Measurements from ENCODE around the gene STT3A. TPM values are rescaled to one million over a fixed set of nuclear protein-coding genes. Genes with fewer than 3 reads are reported as not detected.
A peak's percentile ranks its signal among the peaks of the same experiment; 100 is the strongest.

Gene STT3A
- 216 and 236 TPM in 2 replicates for total RNA-seq
- polyA plus RNA-seq: 316 and 362 TPM in 2 replicates
- polyA plus RNA-seq (2011; cell fraction: cytosol; rRNA removed): 155 and 204 TPM in 2 replicates
- polyA plus RNA-seq (2011; cell fraction: nucleus; rRNA removed): 173 and 181 TPM in 2 replicates
- polyA plus RNA-seq (2012): 237 and 256 TPM in 2 replicates
- polyA minus RNA-seq: 1,347 and 1,527 TPM in 2 replicates
- 124 TPM for polyA minus RNA-seq (2011; cell fraction: cytosol; rRNA and poly(A)+ RNA removed)
- polyA minus RNA-seq (2011; cell fraction: nucleus; rRNA and poly(A)+ RNA removed): 241 and 437 TPM in 2 replicates
- percentile 91 among the genes with signal in this experiment for Bru-seq, nascent RNA
- percentile 95 among the genes with signal in this experiment for BruChase-seq, experiment 1, labeled RNA remaining after a 6-hour chase
- percentile 91 among the genes with signal in this experiment for BruChase-seq, experiment 2, labeled RNA remaining after a 2-hour chase
- long read RNA-seq, full-length matches to known transcripts: 238 of 350 reads
- long read RNA-seq, partial matches to known transcripts: 83 of 350 reads
- long read RNA-seq, other reads (novel, unspliced or antisense): 29 of 350 reads

- dilution Hi-C loops (cut with MboI; ENCODE audit: extremely low pct_ligation_motif_present, low sequenced_read_pairs): no loop called here
- Histone ChIP-seq H3K27me3 (ENCODE audit: control insufficient read depth in 2 of 2, insufficient read depth in 2 of 2, low read length in 2 of 2) (no peaks in the 10 kb centered on the region), H3K4me2 (ENCODE audit: insufficient read depth, low read length) (peak within 1 kb of the TSS; percentile 95), H3K79me2 (ENCODE audit: control insufficient read depth, insufficient read depth, low read length) (peaks cover 44% of the 10 kb centered on the region), H4K20me1 (replicated peaks; ENCODE audit: control insufficient read depth, extremely low read depth, insufficient read depth, low read length) (no peaks in the 10 kb centered on the region), H3K9me3 (replicated peaks; ENCODE audit: control insufficient read depth, insufficient read depth, low read length) (no peaks in the 10 kb centered on the region), H2AFZ (ENCODE audit: low read depth, low read length) (peak within 1 kb of the TSS; percentile 38), H3K9me1 (replicated peaks; ENCODE audit: control insufficient read depth, extremely low read depth, insufficient read depth, low read length) (no peaks in the 10 kb centered on the region), H3K4me3 (replicated peaks in 1 of 3; ENCODE audit: insufficient read depth in 1 of 3, low read depth in 1 of 3, low read length in 3 of 3) (peak within 1 kb of the TSS; percentile 63 to 96 (median 79)), H3K27ac (ENCODE audit: insufficient read depth, low read depth, low read length) (peak within 1 kb of the TSS; percentile 79), H3K36me3 (ENCODE audit: control insufficient read depth in 2 of 2, extremely low read depth in 1 of 2, insufficient read depth in 2 of 2, low read length in 2 of 2) (peaks cover 2 to 4% of the 10 kb centered on the region in 2 experiments), H3K9ac (replicated peaks; ENCODE audit: extremely low read depth, insufficient read depth, low read length) (peak within 1 kb of the TSS; percentile 93), H3K4me1 (ENCODE audit: control insufficient read depth, extremely low read depth, insufficient read depth, low read length) (peaks cover 17% of the 10 kb centered on the region)
- peak; percentile 100 for DNase-seq (ENCODE audit: low read depth, low spot score)
- CTCF ChIA-PET: interaction anchor here (0.6 to 1.5 kb wide), 6 partner anchors 10 to 282 kb away, joined by 3 to 6 read pairs (median 3); partner anchors contain the start of gene EI24
- no TSS peak for BruUV-seq (replicated peaks)
- peak; percentile 97 for FAIRE-seq
- TF ChIP-seq EZH2 (IDR thresholded peaks at IDR 0.05; ENCODE audit: borderline replicate concordance, low read depth, low read length, severe bottlenecking): no peak
- peak; percentile 60 for TF ChIP-seq MYC (IDR thresholded peaks at IDR 0.05; ENCODE audit: low read depth, low read length)
- TF ChIP-seq GATA2 (IDR thresholded peaks at IDR 0.05; ENCODE audit: insufficient read depth, insufficient read length, low read depth, low read length): no peak
- TF ChIP-seq JUN (IDR thresholded peaks at IDR 0.05; ENCODE audit: borderline replicate concordance, insufficient read depth, insufficient read length, low read depth): no peak
- TF ChIP-seq POLR2A (IDR thresholded peaks at IDR 0.05; ENCODE audit: low read depth, low read length): peak; percentile 92
- TF ChIP-seq FOS (IDR thresholded peaks at IDR 0.05; ENCODE audit: borderline replicate concordance, insufficient read depth, low read length): peak; percentile 16
- TF ChIP-seq CTCF (IDR thresholded peaks at IDR 0.05; ENCODE audit: extremely low read depth in 1 of 2, insufficient read depth in 1 of 2, low read depth in 1 of 2, low read length in 2 of 2): no peak
- peak; percentile 88 for TF ChIP-seq MAX (IDR thresholded peaks at IDR 0.05; ENCODE audit: insufficient read depth, insufficient read length)
- peak; percentile 89 for TF ChIP-seq POLR2AphosphoS5 (IDR thresholded peaks at IDR 0.05; ENCODE audit: insufficient read depth, low read depth, low read length)
- intact Hi-C loops (cut with micrococcal nuclease): loop anchor here (1.0 to 10.0 kb wide), 7 partner anchors 23 to 698 kb away; partner anchors contain the start of genes CHEK1, EI24, FAM118B and ROBO4
- POLR2A ChIA-PET: interaction anchor here (0.6 to 2.0 kb wide), 4 partner anchors 23 to 405 kb away, joined by 3 to 8 read pairs (median 5); partner anchors contain the start of gene EI24
Observed at GRCh38 chr11:125592305-125593113, at the start of gene STT3A. Gene STT3A (plus strand): TSS chr11:125592852. CDS start chr11:125595916, 3,064 bp downstream.

Data from endothelial cell of umbilical vein (primary cell).